OCI-LY3 (cell line): Measurements from ENCODE around the gene CORO2B.

Experiments used
- H2AFZ ChIP-seq: fragments of 200-600, 300-600 bp; shearing (Covaris generic); 2 replicates; pipeline ENCODE4 v1.6.0; 2014; ENCODE audit warnings: antibody characterized with exemption, low read depth, low read length
- H3K27ac ChIP-seq: fragments of 200-600, 300-600 bp; sonication (generic); 2 replicates; pipeline ENCODE4 v1.5.1; 2014; ENCODE audit warnings: mild to moderate bottlenecking, low read length, moderate library complexity, mixed read lengths
- H3K27me3 ChIP-seq: fragments of 200-600, 300-600 bp; sonication (generic); 2 replicates; pipeline ENCODE4 v1.6.1; 2014; ENCODE audit warnings: low read depth, low read length, mixed read lengths
- H3K36me3 ChIP-seq: fragments of 200-600, 300-600 bp; sonication (generic); replicated peaks from 2 replicates; pipeline ENCODE3; 2014; ENCODE audit warnings: low read depth, low read length, mixed read lengths
- H3K4me1 ChIP-seq: fragments of 300-600, 200-600 bp; sonication (generic); 2 replicates; pipeline ENCODE4 v1.6.1; 2014; ENCODE audit warnings: low read length, mixed read lengths
- H3K4me2 ChIP-seq: fragments of 200-600, 300-600 bp; sonication (generic); 2 replicates; pipeline ENCODE4 v1.6.1; 2014; ENCODE audit warnings: low read length, mixed read lengths
- H3K4me3 ChIP-seq: fragments of 300-600, 200-600 bp; sonication (generic); 2 replicates; pipeline ENCODE4 v1.5.1; 2014; ENCODE audit warnings: antibody characterized with exemption, mild to moderate bottlenecking, low read length, moderate library complexity
- H3K79me2 ChIP-seq: fragments of 300-600, 200-600 bp; shearing (Covaris generic); 2 replicates; pipeline ENCODE4 v1.6.1; 2014; ENCODE audit warnings: mild to moderate bottlenecking, low read length, mixed read lengths
- H3K9ac ChIP-seq: fragments of 300-600, 200-600 bp; shearing (Covaris generic); 2 replicates; pipeline ENCODE4 v1.6.0; 2014; ENCODE audit warnings: mild to moderate bottlenecking, low read length, moderate library complexity
- H3K9me3 ChIP-seq: fragments of 200-600, 300-600 bp; shearing (Covaris generic); 2 replicates; pipeline ENCODE4 v1.6.1; 2014; ENCODE audit warnings: low read length, mixed read lengths; ENCODE audit not compliant: insufficient read depth
- H4K20me1 ChIP-seq: fragments of 200-600, 300-600 bp; sonication (generic); 2 replicates; pipeline ENCODE4 v1.6.1; 2016; ENCODE audit warnings: low read length, mixed read lengths; ENCODE audit not compliant: insufficient read depth
- CTCF ChIP-seq: fragments of 200-600, 300-600 bp; sonication (generic); IDR thresholded peaks from 2 replicates; pipeline ENCODE4 v1.5.1; 2014; ENCODE audit warnings: antibody characterized with exemption, low read length, low read depth
- EZH2phosphoT487 ChIP-seq: fragments of 200-600 bp; shearing (Covaris generic); IDR thresholded peaks from 2 replicates; pipeline ENCODE4 v1.6.1; 2018; ENCODE audit warnings: antibody characterized with exemption, mixed run types, low read depth

CORO2B gene

GRCh38 chr15:68589053-68589452 lies 10.3 kb downstream of the CORO2B start:
- Histone ChIP-seq H3K9ac (no peak overlapping the region), H4K20me1 (no peaks in the 10 kb centered on the region), H3K4me3 (no peak overlapping the region), H3K4me1 (no peaks in the 10 kb centered on the region), H3K27ac (no peak overlapping the region), H3K9me3 (no peaks in the 10 kb centered on the region), H3K36me3 (no peaks in the 10 kb centered on the region), H3K27me3 (peaks cover 23% of the 10 kb centered on the region), H2AFZ (no peak overlapping the region), H3K4me2 (no peak overlapping the region), H3K79me2 (no peaks in the 10 kb centered on the region)
- TF ChIP-seq EZH2phosphoT487 (no peak), CTCF (no peak)

GRCh38 chr15:68589783-68590710 lies 11.3 kb downstream of the CORO2B start:
- no peak overlapping the region for H2AFZ ChIP-seq
- H3K9ac ChIP-seq = no peak overlapping the region
- H3K4me2 ChIP-seq = no peak overlapping the region
- no peak for TF ChIP-seq EZH2phosphoT487
- no peak for TF ChIP-seq CTCF
- H3K9me3 ChIP-seq = no peaks in the 10 kb centered on the region
- H3K27me3 ChIP-seq = peaks cover 30% of the 10 kb centered on the region
- H3K4me1 ChIP-seq = no peaks in the 10 kb centered on the region
- H4K20me1 ChIP-seq = no peaks in the 10 kb centered on the region
- H3K79me2 ChIP-seq = no peaks in the 10 kb centered on the region
- H3K4me3 ChIP-seq = no peak overlapping the region
- no peaks in the 10 kb centered on the region for H3K36me3 ChIP-seq
- H3K27ac ChIP-seq = no peak overlapping the region

GRCh38 chr15:68590721-68591389 lies 12.1 kb downstream of the CORO2B start:
- no peak overlapping the region for H3K9ac ChIP-seq
- no peak overlapping the region for H3K4me2 ChIP-seq
- TF ChIP-seq EZH2phosphoT487 (no peak), CTCF (no peak)
- no peaks in the 10 kb centered on the region for H3K36me3 ChIP-seq
- H3K27me3 ChIP-seq = peaks cover 30% of the 10 kb centered on the region
- H3K27ac ChIP-seq = no peak overlapping the region
- no peak overlapping the region for H3K4me3 ChIP-seq
- H3K79me2 ChIP-seq = no peaks in the 10 kb centered on the region
- H3K4me1 ChIP-seq = no peaks in the 10 kb centered on the region
- H2AFZ ChIP-seq = no peak overlapping the region
- no peaks in the 10 kb centered on the region for H4K20me1 ChIP-seq
- no peaks in the 10 kb centered on the region for H3K9me3 ChIP-seq

- Histone ChIP-seq H3K27me3 (peaks cover 30% of the 10 kb centered on the region), H3K36me3 (no peaks in the 10 kb centered on the region), H3K9ac (no peak overlapping the region), H4K20me1 (no peaks in the 10 kb centered on the region), H3K4me1 (no peaks in the 10 kb centered on the region), H3K79me2 (no peaks in the 10 kb centered on the region), H3K4me2 (no peak overlapping the region), H3K27ac (no peak overlapping the region), H3K9me3 (no peaks in the 10 kb centered on the region), H3K4me3 (no peak overlapping the region), H2AFZ (no peak overlapping the region)
- TF ChIP-seq EZH2phosphoT487 (no peak), CTCF (no peak)
Observed at GRCh38 chr15:68592054-68592453, 13.3 kb downstream of the CORO2B start.
